ENCODE results near the gene IL17REL.

- TF ChIP-seq CTCF (conservative IDR thresholded peaks at IDR 0.05; ENCODE audit: low read length) (no peak), EZH2phosphoT487 (IDR thresholded peaks at IDR 0.05; ENCODE audit: borderline replicate concordance) (no peak)
Observed at GRCh38 chr22:50045211-50046018, 32.9 kb upstream of the IL17REL start.
